Peyer's patch (tissue), 4 donors: ENCODE results near the gene ST8SIA1. TPM values are rescaled to one million over a fixed set of nuclear protein-coding genes. Genes with fewer than 3 reads are reported as not detected.

ENCODE experiments used
- DNase-seq, 3 donors: peaks; one replicate each; pipeline ENCODE4 v3.0.0-alpha.2; 2017 to 2019
- H3K27ac ChIP-seq, 4 donors: fragments of 200-600 bp; sonication (generic); one replicate each; pipeline ENCODE4 v1.5.1; 2016 to 2019
- H3K27me3 ChIP-seq, 2 donors: fragments of 200-600 bp; sonication (generic); one replicate each; pipeline ENCODE4 v1.5.1; 2019
- H3K36me3 ChIP-seq, 3 donors: fragments of 200-600 bp; sonication (generic); one replicate each; pipeline ENCODE4 v1.5.1; 2016 to 2019
- H3K4me1 ChIP-seq, 4 donors: fragments of 200-600 bp; sonication (generic); one replicate each; pipeline ENCODE4 v1.5.1; 2016 to 2019
- H3K4me3 ChIP-seq, 4 donors: fragments of 200-600 bp; sonication (generic); 1 replicate in 3 of 4; 2 replicates in 1 of 4; pipeline ENCODE4 v1.5.1; 2016 to 2019; ENCODE audit warnings: mild to moderate bottlenecking in 1 of 4
- H3K9me3 ChIP-seq, 4 donors: fragments of 200-600 bp; sonication (generic); one replicate each; pipeline ENCODE4 v1.5.1; 2016 to 2019; ENCODE audit warnings: mild to moderate bottlenecking in 1 of 4
- POLR2A ChIP-seq, 2 donors: fragments of 450-650 bp; IDR thresholded peaks; one replicate each; pipeline ENCODE4 v1.5.1; 2017; ENCODE audit warnings: antibody characterized with exemption in 2 of 2, mild to moderate bottlenecking in 2 of 2, moderate library complexity in 2 of 2
- total RNA-seq, 4 donors: library from RNA; depleted of rRNA; stranded (reverse); fragments of >200 nt; gene quantifications; one replicate each; pipeline ENCODE4 v1.1.0, GENCODE V29; 2016
- TF ChIP-seq, protein P1 (sequence below), 6 experiments: fragments of 450-650 bp in 4 of 6; fragments of 200-600 bp in 2 of 6; sonication (generic) in 1 of 6; IDR thresholded peaks; one replicate each; pipeline ENCODE4 v1.5.1; 2017 to 2019; ENCODE audit warnings: antibody characterized with exemption in 6 of 6, mild to moderate bottlenecking in 3 of 6, moderate library complexity in 1 of 6

The ST8SIA1 gene
- total RNA-seq, 4 donors from 2014 or later, result 1.2 to 11.6 (median 1.9) TPM

DNA sequence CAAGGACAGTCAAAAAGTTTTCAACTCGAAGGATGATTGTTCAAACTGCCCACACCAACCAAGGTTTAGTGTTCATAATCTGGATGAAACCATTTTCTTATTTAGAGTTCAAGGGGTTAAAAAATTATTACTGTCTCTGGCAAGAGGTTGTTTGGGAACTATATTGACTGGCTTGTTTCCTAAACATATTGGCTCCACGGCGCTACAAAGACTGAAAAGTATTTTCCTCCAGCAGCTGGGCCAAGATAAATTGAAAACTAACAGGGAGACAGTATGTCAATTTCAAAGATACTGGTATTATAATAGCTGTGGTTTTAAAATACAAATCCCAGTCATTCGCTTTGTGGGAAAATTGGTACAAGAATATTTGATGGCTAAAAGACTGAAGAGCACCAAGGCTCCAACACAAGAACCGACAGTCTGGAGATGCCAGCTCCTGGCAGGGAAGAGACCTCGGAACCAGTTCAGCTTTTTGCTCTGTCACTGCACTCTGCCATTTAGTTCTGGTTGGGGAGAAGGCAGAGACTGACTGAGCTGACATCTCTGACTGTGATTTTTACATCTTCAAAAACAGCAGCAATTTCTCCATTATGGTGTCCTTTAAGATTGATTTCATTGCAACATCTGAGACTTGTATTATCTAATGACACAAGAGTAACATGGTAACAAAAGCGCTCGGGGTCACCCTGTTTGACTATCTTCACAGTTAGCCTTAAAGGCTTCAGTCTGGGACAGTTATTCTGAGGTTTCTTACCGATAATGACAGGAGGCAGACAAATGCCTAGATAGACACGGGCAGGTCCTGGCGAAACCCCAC is 62.0 kb downstream of the ST8SIA1 start:
- no peak overlapping the region for H3K27ac ChIP-seq
- TF ChIP-seq POLR2A (IDR thresholded peaks at IDR 0.05), result no peak
- TF ChIP-seq, protein P1, sequence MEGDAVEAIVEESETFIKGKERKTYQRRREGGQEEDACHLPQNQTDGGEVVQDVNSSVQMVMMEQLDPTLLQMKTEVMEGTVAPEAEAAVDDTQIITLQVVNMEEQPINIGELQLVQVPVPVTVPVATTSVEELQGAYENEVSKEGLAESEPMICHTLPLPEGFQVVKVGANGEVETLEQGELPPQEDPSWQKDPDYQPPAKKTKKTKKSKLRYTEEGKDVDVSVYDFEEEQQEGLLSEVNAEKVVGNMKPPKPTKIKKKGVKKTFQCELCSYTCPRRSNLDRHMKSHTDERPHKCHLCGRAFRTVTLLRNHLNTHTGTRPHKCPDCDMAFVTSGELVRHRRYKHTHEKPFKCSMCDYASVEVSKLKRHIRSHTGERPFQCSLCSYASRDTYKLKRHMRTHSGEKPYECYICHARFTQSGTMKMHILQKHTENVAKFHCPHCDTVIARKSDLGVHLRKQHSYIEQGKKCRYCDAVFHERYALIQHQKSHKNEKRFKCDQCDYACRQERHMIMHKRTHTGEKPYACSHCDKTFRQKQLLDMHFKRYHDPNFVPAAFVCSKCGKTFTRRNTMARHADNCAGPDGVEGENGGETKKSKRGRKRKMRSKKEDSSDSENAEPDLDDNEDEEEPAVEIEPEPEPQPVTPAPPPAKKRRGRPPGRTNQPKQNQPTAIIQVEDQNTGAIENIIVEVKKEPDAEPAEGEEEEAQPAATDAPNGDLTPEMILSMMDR (IDR thresholded peaks at IDR 0.05), result no peak

DNA sequence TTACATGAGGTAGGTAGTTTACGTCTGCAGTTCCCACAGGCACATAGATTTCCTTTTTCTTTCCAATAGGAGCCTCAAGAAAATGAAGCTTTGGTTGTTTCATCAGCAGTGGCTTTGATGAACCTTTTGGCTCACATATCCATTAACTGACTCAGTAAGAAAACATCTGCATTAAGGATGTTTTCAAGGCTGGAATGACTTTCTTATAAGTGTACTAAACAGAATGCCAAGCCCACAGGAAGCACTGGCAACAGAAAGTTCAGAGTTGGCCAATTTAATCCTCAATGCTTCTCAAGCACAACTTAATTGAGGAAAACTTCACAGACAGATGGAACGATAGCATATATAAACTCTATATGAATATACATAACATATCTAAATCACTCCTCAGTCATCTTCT is 63.5 kb downstream of the ST8SIA1 start:
- TF ChIP-seq, protein P1 (IDR thresholded peaks at IDR 0.05), result no peak
- no peak for TF ChIP-seq POLR2A (IDR thresholded peaks at IDR 0.05)
- no peak for DNase-seq
- no peak overlapping the region for H3K27ac ChIP-seq

More for the DNA sequence above, 62.0 kb downstream of the ST8SIA1 start:
- DNase-seq, result no peak
- H3K4me3 ChIP-seq, result no peak overlapping the region
- no peaks in the 10 kb centered on the region for H3K9me3 ChIP-seq
- no peaks in the 10 kb centered on the region for H3K4me1 ChIP-seq
- no peaks in the 10 kb centered on the region for H3K27me3 ChIP-seq
- no peaks in the 10 kb centered on the region for H3K36me3 ChIP-seq

DNA sequence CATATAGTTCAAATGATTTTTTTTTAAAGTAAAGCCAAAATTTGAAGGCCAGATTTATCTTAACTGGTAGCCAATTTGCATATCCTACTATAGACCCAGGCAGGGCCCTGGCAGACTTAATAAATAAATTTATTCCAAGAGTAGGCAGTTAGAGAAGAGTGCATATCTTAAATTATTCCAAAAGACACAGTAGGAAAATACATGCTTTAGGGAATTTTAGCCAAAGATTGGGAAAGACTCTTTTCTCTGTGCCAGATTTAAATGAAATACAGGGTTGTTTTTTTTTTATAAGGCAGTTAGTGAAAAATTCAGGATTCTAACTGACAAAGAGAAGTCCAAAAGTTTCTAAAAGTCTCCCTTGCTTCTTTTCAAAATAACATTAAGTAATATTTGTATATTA is 65.5 kb downstream of the ST8SIA1 start:
- H3K27me3 ChIP-seq, result no peaks in the 10 kb centered on the region
- no peak overlapping the region for H3K4me3 ChIP-seq
- no peak overlapping the region for H3K27ac ChIP-seq
- DNase-seq, result no peak
- no peaks in the 10 kb centered on the region for H3K4me1 ChIP-seq
- no peak for TF ChIP-seq POLR2A (IDR thresholded peaks at IDR 0.05)
- TF ChIP-seq, protein P1 (IDR thresholded peaks at IDR 0.05), result no peak
- no peaks in the 10 kb centered on the region for H3K9me3 ChIP-seq
- H3K36me3 ChIP-seq, result no peaks in the 10 kb centered on the region

More for the DNA sequence above, 63.5 kb downstream of the ST8SIA1 start:
- no peaks in the 10 kb centered on the region for H3K27me3 ChIP-seq
- H3K9me3 ChIP-seq, result no peaks in the 10 kb centered on the region
- H3K36me3 ChIP-seq, result no peaks in the 10 kb centered on the region
- H3K4me3 ChIP-seq, result no peak overlapping the region
- no peaks in the 10 kb centered on the region for H3K4me1 ChIP-seq

DNA sequence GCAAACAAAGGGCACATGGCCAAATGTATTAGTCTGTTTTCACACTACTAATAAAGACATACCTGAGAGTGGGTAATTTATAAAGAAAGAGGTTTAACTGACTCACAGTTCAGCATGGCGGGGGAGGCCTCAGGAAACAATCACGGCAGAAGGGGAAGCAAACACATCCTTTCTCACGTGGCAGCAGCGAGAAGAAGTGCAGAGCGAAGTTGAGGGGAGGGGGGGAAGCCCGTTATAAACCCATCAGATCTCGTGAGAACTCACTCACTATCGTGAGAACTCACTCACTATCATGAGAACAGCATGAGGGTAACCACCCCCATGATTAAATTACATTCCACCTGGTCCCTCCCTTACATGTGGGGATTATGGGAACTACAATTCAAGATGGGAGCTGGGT is 66.1 kb downstream of the ST8SIA1 start:
- no peak for DNase-seq
- no peak for TF ChIP-seq POLR2A (IDR thresholded peaks at IDR 0.05)
- TF ChIP-seq, protein P1 (IDR thresholded peaks at IDR 0.05), result no peak
- Histone ChIP-seq H3K4me3 (no peak overlapping the region), H3K9me3 (no peaks in the 10 kb centered on the region), H3K36me3 (no peaks in the 10 kb centered on the region), H3K27me3 (no peaks in the 10 kb centered on the region), H3K4me1 (no peaks in the 10 kb centered on the region), H3K27ac (no peak overlapping the region)

DNA sequence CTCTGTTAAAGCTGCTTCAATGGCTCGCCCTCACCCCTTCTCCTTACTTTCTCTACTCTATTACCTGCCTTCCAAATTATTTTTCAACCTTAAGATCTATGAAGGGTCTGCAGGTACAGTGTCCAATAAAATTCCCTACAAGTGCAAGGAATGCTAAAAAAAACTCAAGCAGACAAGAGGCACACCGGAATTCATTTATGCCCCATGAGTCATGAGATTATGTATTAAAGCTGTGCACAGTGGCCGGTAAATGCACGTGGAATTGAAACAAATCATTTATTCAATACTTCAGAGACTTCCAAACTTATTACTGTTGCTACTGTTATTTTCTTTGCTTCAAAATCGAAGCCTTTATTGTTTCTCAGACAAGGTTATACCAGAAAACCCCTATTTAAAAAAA is 68.4 kb downstream of the ST8SIA1 start:
- Histone ChIP-seq H3K27me3 (no peaks in the 10 kb centered on the region), H3K9me3 (no peaks in the 10 kb centered on the region), H3K4me3 (no peak overlapping the region), H3K36me3 (no peaks in the 10 kb centered on the region), H3K27ac (no peak overlapping the region), H3K4me1 (no peaks in the 10 kb centered on the region)
- no peak for DNase-seq
- TF ChIP-seq POLR2A (IDR thresholded peaks at IDR 0.05), result no peak
- TF ChIP-seq, protein P1 (IDR thresholded peaks at IDR 0.05), result no peak
